H9 (cell line): Measurements from ENCODE around the gene AFF1. TPM values are rescaled to one million over a fixed set of nuclear protein-coding genes. Genes with fewer than 3 reads are reported as not detected.

Experiments used
- DNase-seq: peaks from one replicate; pipeline ENCODE4 v3.0.0-alpha.2; 2017
- H2AFZ ChIP-seq: one replicate; pipeline ENCODE4 v1.6.1; 2013; ENCODE audit warnings: mild to moderate bottlenecking, low read length, control low read depth, moderate library complexity
- H2AK5ac ChIP-seq: 2 replicates; pipeline ENCODE4 v1.6.1; 2013; ENCODE audit warnings: low read length, control low read depth, mixed read lengths; ENCODE audit not compliant: insufficient read length
- H2BK120ac ChIP-seq: one replicate; pipeline ENCODE4 v1.6.1; 2013; ENCODE audit warnings: low read depth, mild to moderate bottlenecking, low read length, control low read depth, inconsistent platforms; ENCODE audit not compliant: poor library complexity, severe bottlenecking
- H2BK12ac ChIP-seq: 2 replicates; pipeline ENCODE4 v1.6.1; 2013; ENCODE audit warnings: low read length, control low read depth, mixed read lengths, low read depth; ENCODE audit not compliant: insufficient read length
- H2BK15ac ChIP-seq: 2 replicates; pipeline ENCODE4 v1.6.1; 2013; ENCODE audit warnings: low read depth, low read length, control low read depth
- H2BK20ac ChIP-seq: one replicate; pipeline ENCODE4 v1.6.1; 2013; ENCODE audit warnings: low read depth, mild to moderate bottlenecking, low read length, control low read depth, inconsistent platforms; ENCODE audit not compliant: poor library complexity, severe bottlenecking
- H2BK5ac ChIP-seq: 2 replicates; pipeline ENCODE4 v1.6.1; 2013; ENCODE audit warnings: low read length, control low read depth, mixed read lengths; ENCODE audit not compliant: insufficient read length
- H3K14ac ChIP-seq: 2 replicates; pipeline ENCODE4 v1.6.1; 2013; ENCODE audit warnings: low read length, control low read depth; ENCODE audit not compliant: insufficient read depth
- H3K18ac ChIP-seq: 2 replicates; pipeline ENCODE4 v1.6.1; 2013; ENCODE audit warnings: low read depth, mild to moderate bottlenecking, mixed read lengths, low read length, control low read depth; ENCODE audit not compliant: insufficient read length
- H3K23ac ChIP-seq: 2 replicates; pipeline ENCODE4 v1.6.1; 2013; ENCODE audit warnings: low read length, control low read depth, mixed read lengths, low read depth; ENCODE audit not compliant: insufficient read length
- H3K23me2 ChIP-seq: 2 replicates; pipeline ENCODE4 v1.6.1; 2013; ENCODE audit warnings: low read depth, mild to moderate bottlenecking, mixed read lengths, low read length, control low read depth; ENCODE audit not compliant: insufficient read length, poor library complexity, severe bottlenecking
- H3K27ac ChIP-seq: 2 replicates; pipeline ENCODE4 v1.5.1; 2013; ENCODE audit warnings: low read length, control low read depth, mixed read lengths, low read depth; ENCODE audit not compliant: insufficient read length
- H3K27me3 ChIP-seq: 2 replicates; pipeline ENCODE4 v1.6.1; 2013; ENCODE audit warnings: low read length, control low read depth, inconsistent platforms; ENCODE audit not compliant: insufficient read depth
- H3K4ac ChIP-seq: 2 replicates; pipeline ENCODE4 v1.6.1; 2013; ENCODE audit warnings: low read depth, mild to moderate bottlenecking, control low read depth, inconsistent platforms, low read length, moderate library complexity
- H3K4me1 ChIP-seq: 2 replicates; pipeline ENCODE4 v1.6.1; 2013; ENCODE audit warnings: low read length, control low read depth, inconsistent platforms; ENCODE audit not compliant: insufficient read depth
- H3K4me2 ChIP-seq: 2 replicates; pipeline ENCODE4 v1.6.1; 2013; ENCODE audit warnings: low read length, control low read depth, mixed read lengths; ENCODE audit not compliant: insufficient read length, insufficient read depth
- H3K56ac ChIP-seq: 2 replicates; pipeline ENCODE4 v1.6.1; 2013; ENCODE audit warnings: low read depth, mild to moderate bottlenecking, mixed read lengths, low read length, control low read depth; ENCODE audit not compliant: insufficient read length
- H3K79me1 ChIP-seq: 2 replicates; pipeline ENCODE4 v1.6.1; 2013; ENCODE audit warnings: low read depth, mild to moderate bottlenecking, moderate library complexity, low read length, control low read depth, inconsistent platforms; ENCODE audit not compliant: insufficient read depth, poor library complexity, severe bottlenecking
- H3K79me2 ChIP-seq: 2 replicates; pipeline ENCODE4 v1.6.1; 2013; ENCODE audit warnings: low read length, control low read depth, inconsistent platforms; ENCODE audit not compliant: insufficient read depth
- H3K9ac ChIP-seq: 2 replicates; pipeline ENCODE4 v1.6.1; 2013; ENCODE audit warnings: low read length, control low read depth, mixed read lengths; ENCODE audit not compliant: insufficient read length; ENCODE audit errors: extremely low read depth
- H3K9me3 ChIP-seq: one replicate; pipeline ENCODE4 v1.6.1; 2013; ENCODE audit warnings: low read depth, low read length, inconsistent platforms; ENCODE audit not compliant: control insufficient read depth
- H3T11ph ChIP-seq: one replicate; pipeline ENCODE4 v1.6.1; 2013; ENCODE audit warnings: mild to moderate bottlenecking, low read length, control low read depth, inconsistent platforms
- H4K20me1 ChIP-seq: one replicate; pipeline ENCODE4 v1.6.1; 2013; ENCODE audit not compliant: control insufficient read depth, insufficient read length, insufficient read depth
- H4K5ac ChIP-seq: 2 replicates; pipeline ENCODE4 v1.6.1; 2013; ENCODE audit warnings: low read depth, mild to moderate bottlenecking, mixed read lengths, low read length, control low read depth; ENCODE audit not compliant: insufficient read length
- H4K8ac ChIP-seq: replicated peaks from 2 replicates; pipeline ENCODE4 v1.6.1; 2013; ENCODE audit warnings: low read length, control low read depth, mixed read lengths, low read depth; ENCODE audit not compliant: insufficient read length
- H4K91ac ChIP-seq: 2 replicates; pipeline ENCODE4 v1.6.1; 2013; ENCODE audit warnings: low read depth, mild to moderate bottlenecking, moderate library complexity, mixed read lengths, low read length, control low read depth; ENCODE audit not compliant: insufficient read length
- H3K27ac Mint-ChIP-seq, 3 experiments: 2 replicates in 2 of 3; 3 replicates in 1 of 3; pipeline ENCODE4 v1.8.0; 2020 to 2021; ENCODE audit warnings: mixed read lengths in 3 of 3, mild to moderate bottlenecking in 1 of 3, moderate library complexity in 1 of 3
- H3K27me3 Mint-ChIP-seq: 2 replicates; pipeline ENCODE4 v1.8.0; 2021; ENCODE audit warnings: low read depth, mild to moderate bottlenecking, moderate library complexity, mixed read lengths
- H3K36me3 Mint-ChIP-seq, 3 experiments: 2 replicates in 2 of 3; 3 replicates in 1 of 3; pipeline ENCODE4 v1.8.0; 2020 to 2021; ENCODE audit warnings: low read depth in 3 of 3, mixed read lengths in 3 of 3; ENCODE audit not compliant: insufficient read depth in 1 of 3
- H3K4me1 Mint-ChIP-seq, 2 experiments: 2 replicates each; pipeline ENCODE4 v1.8.0; 2020; ENCODE audit warnings: mixed read lengths in 2 of 2
- H3K4me3 Mint-ChIP-seq, 2 experiments: 2 replicates in 1 of 2; 3 replicates in 1 of 2; pipeline ENCODE4 v1.8.0; 2020 to 2021; ENCODE audit warnings: mild to moderate bottlenecking in 2 of 2, mixed read lengths in 2 of 2, moderate library complexity in 1 of 2
- H3K9me3 Mint-ChIP-seq, 2 experiments: 2 replicates in 1 of 2; 3 replicates in 1 of 2; pipeline ENCODE4 v1.8.0; 2020; ENCODE audit warnings: mild to moderate bottlenecking in 2 of 2, mixed read lengths in 2 of 2, moderate library complexity in 1 of 2
- total RNA-seq: library from RNA; stranded (reverse); gene quantifications from 2 replicates; pipeline ENCODE4 v1.2.1, GENCODE V29; 2021
- TF ChIP-seq, protein P1 (sequence below): fragments of 200-600 bp; sonication (generic); conservative IDR thresholded peaks from 3 replicates; pipeline ENCODE4 v1.8.0; 2021; ENCODE audit warnings: antibody characterized with exemption, mild to moderate bottlenecking

AFF1 gene
- total RNA-seq, 1 experiment from 2014 or later: 74.5 TPM

DNA sequence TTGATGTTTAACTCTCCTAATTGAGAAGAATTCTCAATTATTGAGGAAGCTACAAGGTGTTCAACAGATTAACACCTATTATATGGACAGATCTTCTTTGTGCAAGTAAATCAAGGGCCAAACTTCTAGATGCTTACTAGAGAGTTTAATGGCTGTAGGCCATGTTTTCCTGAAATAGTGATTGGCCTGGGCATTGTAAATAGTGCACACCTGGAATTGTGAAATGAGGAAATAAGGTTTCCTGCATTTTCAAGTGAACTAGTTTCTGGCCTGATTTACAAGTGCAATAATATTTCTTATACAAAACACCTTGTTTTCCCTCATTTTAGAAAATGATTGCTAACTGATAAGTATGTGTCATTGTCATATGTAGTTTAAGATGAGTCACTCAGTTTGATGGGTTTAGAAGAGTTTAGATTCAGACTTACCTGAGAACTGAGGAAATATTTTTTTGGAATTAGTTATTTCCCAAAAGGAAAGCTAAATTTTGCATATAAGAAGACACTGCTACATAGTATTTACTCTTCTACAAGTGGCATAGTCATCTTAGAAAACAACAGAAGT is 21.2 kb downstream of the AFF1 start:
- H3K79me2 ChIP-seq: peaks cover 5% of the 10 kb centered on the region; the same call in 1 of the 2 replicates

More for the DNA sequence above, 21.2 kb downstream of the AFF1 start:
- no peak overlapping the region for H4K91ac ChIP-seq
- H3K14ac ChIP-seq: no peak overlapping the region
- H3T11ph ChIP-seq: no peak overlapping the region
- Mint-ChIP-seq H3K4me3 (no peak overlapping the region), H3K9me3 (no peaks in the 10 kb centered on the region), H3K4me1 (peaks cover 64 to 76% of the 10 kb centered on the region in 2 experiments), H3K27me3 (no peaks in the 10 kb centered on the region), H3K36me3 (peaks cover 17 to 42% (median 24%) of the 10 kb centered on the region in 3 experiments), H3K27ac (peak overlapping the region in 1 of 3 experiments; percentile 86; a peak in 2 of 7 replicates)
- H3K23ac ChIP-seq: no peak overlapping the region
- no peak overlapping the region for H3K27ac ChIP-seq
- H3K23me2 ChIP-seq: peaks cover 3% of the 10 kb centered on the region
- H3K4me1 ChIP-seq: peaks cover 5% of the 10 kb centered on the region
- no peaks in the 10 kb centered on the region for H3K79me1 ChIP-seq
- no peak overlapping the region for H3K9ac ChIP-seq
- H2BK5ac ChIP-seq: no peak overlapping the region
- no peak overlapping the region for H2BK12ac ChIP-seq
- H2AK5ac ChIP-seq: no peak overlapping the region
- no peak overlapping the region for H4K8ac ChIP-seq
- H3K4me2 ChIP-seq: no peak overlapping the region
- TF ChIP-seq, protein P1, sequence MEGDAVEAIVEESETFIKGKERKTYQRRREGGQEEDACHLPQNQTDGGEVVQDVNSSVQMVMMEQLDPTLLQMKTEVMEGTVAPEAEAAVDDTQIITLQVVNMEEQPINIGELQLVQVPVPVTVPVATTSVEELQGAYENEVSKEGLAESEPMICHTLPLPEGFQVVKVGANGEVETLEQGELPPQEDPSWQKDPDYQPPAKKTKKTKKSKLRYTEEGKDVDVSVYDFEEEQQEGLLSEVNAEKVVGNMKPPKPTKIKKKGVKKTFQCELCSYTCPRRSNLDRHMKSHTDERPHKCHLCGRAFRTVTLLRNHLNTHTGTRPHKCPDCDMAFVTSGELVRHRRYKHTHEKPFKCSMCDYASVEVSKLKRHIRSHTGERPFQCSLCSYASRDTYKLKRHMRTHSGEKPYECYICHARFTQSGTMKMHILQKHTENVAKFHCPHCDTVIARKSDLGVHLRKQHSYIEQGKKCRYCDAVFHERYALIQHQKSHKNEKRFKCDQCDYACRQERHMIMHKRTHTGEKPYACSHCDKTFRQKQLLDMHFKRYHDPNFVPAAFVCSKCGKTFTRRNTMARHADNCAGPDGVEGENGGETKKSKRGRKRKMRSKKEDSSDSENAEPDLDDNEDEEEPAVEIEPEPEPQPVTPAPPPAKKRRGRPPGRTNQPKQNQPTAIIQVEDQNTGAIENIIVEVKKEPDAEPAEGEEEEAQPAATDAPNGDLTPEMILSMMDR: no peak
- no peak overlapping the region for H2BK120ac ChIP-seq
- H4K20me1 ChIP-seq: no peaks in the 10 kb centered on the region
- no peaks in the 10 kb centered on the region for H3K9me3 ChIP-seq
- H2BK15ac ChIP-seq: no peak overlapping the region
- no peak overlapping the region for H3K56ac ChIP-seq
- DNase-seq: no peak
- no peak overlapping the region for H2AFZ ChIP-seq
- H2BK20ac ChIP-seq: no peak overlapping the region
- no peak overlapping the region for H4K5ac ChIP-seq
- H3K27me3 ChIP-seq: no peaks in the 10 kb centered on the region
- no peak overlapping the region for H3K18ac ChIP-seq
- H3K4ac ChIP-seq: no peak overlapping the region
